ENCODE results near the gene CEP170B. TPM values are rescaled to one million over a fixed set of nuclear protein-coding genes. Genes with fewer than 3 reads are reported as not detected.

The CEP170B gene
- total and polyA plus RNA-seq, 2 of the 8 experiments (the other 6 are each of a cell fraction or from before 2014, with no cell fraction given) = 9.1 to 33.8 TPM

GRCh38 chr14:104873380-104874055 lies 8.4 kb downstream of the CEP170B start (continued):
- no peak for TF ChIP-seq CTBP2 (IDR thresholded peaks at IDR 0.05; ENCODE audit: borderline replicate concordance, insufficient read depth, insufficient read length, low read length)
- no peak for TF ChIP-seq MAX (IDR thresholded peaks at IDR 0.05)
- no peak for TF ChIP-seq SIRT6 (IDR thresholded peaks at IDR 0.05; ENCODE audit: low read length)

All from H1 (cell line).